Peyer's patch (tissue), 4 donors: Measurements from ENCODE around the gene EFNA5. TPM values are rescaled to one million over a fixed set of nuclear protein-coding genes. Genes with fewer than 3 reads are reported as not detected.

Source experiments
- DNase-seq, 3 donors: peaks; one replicate each; pipeline ENCODE4 v3.0.0-alpha.2; 2017 to 2019
- H3K27ac ChIP-seq, 4 donors: fragments of 200-600 bp; sonication (generic); one replicate each; pipeline ENCODE4 v1.5.1; 2016 to 2019
- H3K27me3 ChIP-seq, 2 donors: fragments of 200-600 bp; sonication (generic); one replicate each; pipeline ENCODE4 v1.5.1; 2019
- H3K36me3 ChIP-seq, 3 donors: fragments of 200-600 bp; sonication (generic); one replicate each; pipeline ENCODE4 v1.5.1; 2016 to 2019
- H3K4me1 ChIP-seq, 4 donors: fragments of 200-600 bp; sonication (generic); one replicate each; pipeline ENCODE4 v1.5.1; 2016 to 2019
- H3K4me3 ChIP-seq, 4 donors: fragments of 200-600 bp; sonication (generic); 1 replicate in 3 of 4; 2 replicates in 1 of 4; pipeline ENCODE4 v1.5.1; 2016 to 2019; ENCODE audit warnings: mild to moderate bottlenecking in 1 of 4
- H3K9me3 ChIP-seq, 4 donors: fragments of 200-600 bp; sonication (generic); one replicate each; pipeline ENCODE4 v1.5.1; 2016 to 2019; ENCODE audit warnings: mild to moderate bottlenecking in 1 of 4
- POLR2A ChIP-seq, 2 donors: fragments of 450-650 bp; IDR thresholded peaks; one replicate each; pipeline ENCODE4 v1.5.1; 2017; ENCODE audit warnings: antibody characterized with exemption in 2 of 2, mild to moderate bottlenecking in 2 of 2, moderate library complexity in 2 of 2
- total RNA-seq, 4 donors: library from RNA; depleted of rRNA; stranded (reverse); fragments of >200 nt; gene quantifications; one replicate each; pipeline ENCODE4 v1.1.0, GENCODE V29; 2016
- TF ChIP-seq, protein P1 (sequence below), 6 experiments: fragments of 450-650 bp in 4 of 6; fragments of 200-600 bp in 2 of 6; sonication (generic) in 1 of 6; IDR thresholded peaks; one replicate each; pipeline ENCODE4 v1.5.1; 2017 to 2019; ENCODE audit warnings: antibody characterized with exemption in 6 of 6, mild to moderate bottlenecking in 3 of 6, moderate library complexity in 1 of 6

EFNA5 gene
- total RNA-seq, 4 donors from 2014 or later = 1.1 to 27.5 (median 1.1) TPM; not detected in 1

DNA sequence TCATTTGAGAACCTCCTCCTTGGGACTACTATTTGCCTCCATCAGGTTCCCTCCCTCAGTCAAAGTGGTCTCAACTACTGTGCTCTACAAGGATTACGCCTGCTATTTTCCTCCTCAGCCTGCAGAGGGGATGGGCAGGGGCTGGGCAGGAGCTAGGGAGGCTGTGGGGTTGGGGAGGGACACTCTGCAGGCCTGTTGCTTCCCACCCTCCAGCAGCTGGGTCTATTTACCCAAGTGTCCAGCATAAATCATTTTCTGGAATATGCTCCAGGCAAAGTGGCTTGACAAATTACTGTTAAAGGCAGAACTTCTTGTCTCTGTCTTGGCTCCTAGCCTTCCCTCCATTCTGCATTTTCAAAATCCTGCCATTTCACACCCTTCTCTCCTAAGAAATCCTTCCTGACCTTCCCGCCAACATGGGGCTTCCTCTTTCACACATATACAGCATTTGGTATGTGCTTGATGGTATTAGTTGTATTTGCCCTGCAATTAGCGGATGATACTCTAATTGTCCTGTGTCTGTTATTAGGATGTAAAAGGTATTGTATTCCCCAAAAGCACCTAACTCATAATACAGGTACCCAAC, 106.7 kb downstream of the EFNA5 start:
- no peak overlapping the region for H3K27ac ChIP-seq
- no peak overlapping the region for H3K4me3 ChIP-seq
- no peaks in the 10 kb centered on the region for H3K4me1 ChIP-seq
- no peaks in the 10 kb centered on the region for H3K9me3 ChIP-seq
- no peak for TF ChIP-seq POLR2A (IDR thresholded peaks at IDR 0.05)
- TF ChIP-seq, protein P1, sequence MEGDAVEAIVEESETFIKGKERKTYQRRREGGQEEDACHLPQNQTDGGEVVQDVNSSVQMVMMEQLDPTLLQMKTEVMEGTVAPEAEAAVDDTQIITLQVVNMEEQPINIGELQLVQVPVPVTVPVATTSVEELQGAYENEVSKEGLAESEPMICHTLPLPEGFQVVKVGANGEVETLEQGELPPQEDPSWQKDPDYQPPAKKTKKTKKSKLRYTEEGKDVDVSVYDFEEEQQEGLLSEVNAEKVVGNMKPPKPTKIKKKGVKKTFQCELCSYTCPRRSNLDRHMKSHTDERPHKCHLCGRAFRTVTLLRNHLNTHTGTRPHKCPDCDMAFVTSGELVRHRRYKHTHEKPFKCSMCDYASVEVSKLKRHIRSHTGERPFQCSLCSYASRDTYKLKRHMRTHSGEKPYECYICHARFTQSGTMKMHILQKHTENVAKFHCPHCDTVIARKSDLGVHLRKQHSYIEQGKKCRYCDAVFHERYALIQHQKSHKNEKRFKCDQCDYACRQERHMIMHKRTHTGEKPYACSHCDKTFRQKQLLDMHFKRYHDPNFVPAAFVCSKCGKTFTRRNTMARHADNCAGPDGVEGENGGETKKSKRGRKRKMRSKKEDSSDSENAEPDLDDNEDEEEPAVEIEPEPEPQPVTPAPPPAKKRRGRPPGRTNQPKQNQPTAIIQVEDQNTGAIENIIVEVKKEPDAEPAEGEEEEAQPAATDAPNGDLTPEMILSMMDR (IDR thresholded peaks at IDR 0.05) = no peak
- no peak for DNase-seq
- no peaks in the 10 kb centered on the region for H3K36me3 ChIP-seq
- H3K27me3 ChIP-seq = no peaks in the 10 kb centered on the region

DNA sequence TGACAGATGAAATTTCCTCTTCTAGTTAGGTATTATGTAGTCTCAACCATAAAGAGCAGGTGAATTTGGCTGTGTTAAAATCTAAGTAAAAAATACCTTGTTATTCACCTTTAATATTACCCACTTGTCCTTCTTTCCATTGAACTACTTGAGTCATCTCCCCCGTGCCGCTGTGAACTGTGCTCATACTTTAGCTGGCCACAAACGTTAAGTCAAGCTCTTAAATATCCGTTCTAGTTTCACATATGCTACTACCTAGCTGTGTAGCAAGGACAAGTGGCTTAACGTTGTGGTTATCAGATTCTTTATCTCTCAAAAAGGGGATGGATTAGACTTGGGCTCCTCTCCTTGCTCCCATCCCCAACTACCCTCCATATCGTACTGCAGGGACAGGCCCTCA, 110.4 kb downstream of the EFNA5 start:
- H3K27me3 ChIP-seq = no peaks in the 10 kb centered on the region
- TF ChIP-seq POLR2A (IDR thresholded peaks at IDR 0.05) = no peak
- TF ChIP-seq, protein P1 (IDR thresholded peaks at IDR 0.05) = no peak
- DNase-seq = no peak
- no peaks in the 10 kb centered on the region for H3K9me3 ChIP-seq
- H3K4me1 ChIP-seq = no peaks in the 10 kb centered on the region
- no peak overlapping the region for H3K27ac ChIP-seq
- no peak overlapping the region for H3K4me3 ChIP-seq
- H3K36me3 ChIP-seq = no peaks in the 10 kb centered on the region

DNA sequence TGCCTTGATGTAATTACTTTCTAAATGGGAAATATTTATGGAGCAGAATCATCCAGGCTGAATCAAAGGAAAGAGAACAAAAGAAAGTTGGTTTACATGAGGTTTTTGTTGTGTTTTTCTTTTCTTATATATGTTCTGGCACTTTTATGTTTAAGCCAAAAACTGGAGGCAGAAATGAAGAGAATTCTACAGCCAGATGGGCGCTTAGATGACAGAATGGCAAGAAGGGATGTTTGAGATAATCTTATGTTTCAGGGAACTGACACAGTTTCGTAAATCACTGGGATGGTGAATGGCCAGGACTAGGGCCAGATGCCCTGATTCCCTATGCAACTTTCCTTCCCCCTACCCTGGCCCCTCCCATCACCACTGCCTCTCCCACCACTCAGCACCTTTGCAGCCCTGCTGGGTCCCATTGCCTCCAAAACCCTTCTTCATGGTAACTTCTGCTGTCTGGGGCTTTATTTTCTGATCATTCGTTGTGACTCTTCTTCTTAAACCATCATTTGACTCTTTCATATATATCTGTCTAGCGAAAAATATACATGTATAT, 111.8 kb downstream of the EFNA5 start:
- Histone ChIP-seq H3K4me1 (no peaks in the 10 kb centered on the region), H3K27ac (no peak overlapping the region), H3K27me3 (no peaks in the 10 kb centered on the region), H3K9me3 (no peaks in the 10 kb centered on the region), H3K4me3 (no peak overlapping the region), H3K36me3 (no peaks in the 10 kb centered on the region)
- no peak for TF ChIP-seq POLR2A (IDR thresholded peaks at IDR 0.05)
- TF ChIP-seq, protein P1 (IDR thresholded peaks at IDR 0.05) = no peak
- no peak for DNase-seq

DNA sequence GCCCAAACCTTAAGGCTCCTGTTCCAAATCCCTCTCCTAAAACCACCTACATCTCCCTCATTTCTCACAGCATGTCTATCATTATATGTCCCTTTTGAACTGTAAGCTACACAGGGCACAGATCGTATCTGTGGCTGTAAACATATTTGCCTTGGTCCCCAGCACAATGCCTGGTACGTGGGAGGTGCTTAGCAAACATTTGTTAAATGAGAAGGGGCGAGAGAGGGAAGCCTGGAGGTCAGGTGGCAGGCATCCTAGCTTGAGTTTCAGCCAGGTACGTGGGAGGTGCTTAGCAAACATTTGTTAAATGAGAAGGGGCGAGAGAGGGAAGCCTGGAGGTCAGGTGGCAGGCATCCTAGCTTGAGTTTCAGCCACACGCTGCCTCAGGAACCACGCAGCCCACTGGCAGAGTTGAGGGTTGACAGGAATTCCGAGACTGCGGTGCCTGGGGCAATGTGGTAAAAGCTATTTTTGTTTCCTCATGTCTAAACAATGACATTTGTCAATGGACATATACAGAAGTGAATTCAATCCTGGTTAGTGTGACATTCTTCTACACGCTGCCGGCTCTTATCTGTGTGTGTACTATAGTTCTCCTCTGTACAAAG, 113.6 kb downstream of the EFNA5 start:
- Histone ChIP-seq H3K36me3 (no peaks in the 10 kb centered on the region), H3K4me3 (no peak overlapping the region), H3K27me3 (no peaks in the 10 kb centered on the region), H3K27ac (no peak overlapping the region), H3K4me1 (no peaks in the 10 kb centered on the region), H3K9me3 (no peaks in the 10 kb centered on the region)
- no peak for DNase-seq
- TF ChIP-seq POLR2A (IDR thresholded peaks at IDR 0.05) = no peak
- TF ChIP-seq, protein P1 (IDR thresholded peaks at IDR 0.05) = no peak

DNA sequence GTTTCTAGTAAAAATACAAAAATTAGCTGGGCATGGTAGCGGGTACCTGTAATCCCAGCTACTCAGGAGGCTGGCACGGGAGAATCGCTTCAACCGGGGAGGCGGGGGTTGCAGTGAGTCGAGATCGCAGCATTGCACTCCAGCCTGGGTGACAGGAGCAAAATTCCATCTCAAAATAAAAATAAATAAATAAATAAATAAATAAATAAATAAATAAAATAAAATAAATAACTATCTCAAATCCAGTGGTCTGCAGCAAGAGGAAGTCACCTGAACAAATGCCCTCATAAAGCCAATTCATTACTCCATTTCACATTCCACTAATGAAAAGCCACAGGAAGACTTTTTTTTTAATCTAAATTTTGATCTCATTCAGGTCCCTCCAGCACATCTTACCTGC, 114.2 kb downstream of the EFNA5 start:
- TF ChIP-seq, protein P1 (IDR thresholded peaks at IDR 0.05) = no peak
- H3K4me3 ChIP-seq = no peak overlapping the region
- no peak overlapping the region for H3K27ac ChIP-seq
- H3K27me3 ChIP-seq = no peaks in the 10 kb centered on the region
- DNase-seq = no peak
- no peaks in the 10 kb centered on the region for H3K36me3 ChIP-seq
- no peaks in the 10 kb centered on the region for H3K4me1 ChIP-seq
- H3K9me3 ChIP-seq = no peaks in the 10 kb centered on the region
